Liver (tissue), 9 donors: ENCODE measurements around the gene ETS1. TPM values are rescaled to one million over a fixed set of nuclear protein-coding genes. Genes with fewer than 3 reads are reported as not detected.

Experiments used
- DNase-seq: peaks from one replicate; pipeline ENCODE4 v3.0.0-alpha.2; 2017; ENCODE audit warnings: low spot score
- H3K27ac ChIP-seq, 2 donors: one replicate each; pipeline ENCODE4 v1.7.0; 2013; ENCODE audit warnings: inconsistent platforms in 2 of 2, low read length in 2 of 2, control low read depth in 1 of 2, low read depth in 1 of 2, mild to moderate bottlenecking in 1 of 2
- H3K27me3 ChIP-seq, 4 donors: one replicate each; pipeline versions ENCODE4 v1.6.1 to v1.7.0; 2013; ENCODE audit warnings: low read length in 3 of 4, inconsistent platforms in 1 of 4, mild to moderate bottlenecking in 1 of 4, moderate library complexity in 1 of 4; ENCODE audit not compliant: control insufficient read depth in 4 of 4, insufficient read depth in 4 of 4
- H3K36me3 ChIP-seq, 4 donors: one replicate each; pipeline versions ENCODE4 v1.6.1 to v1.7.0; 2013; ENCODE audit warnings: low read length in 3 of 4, mild to moderate bottlenecking in 3 of 4, low read depth in 1 of 4, moderate library complexity in 1 of 4; ENCODE audit not compliant: control insufficient read depth in 4 of 4, insufficient read depth in 3 of 4
- H3K4me1 ChIP-seq, 4 donors: one replicate each; pipeline versions ENCODE4 v1.6.1 to v1.7.0; 2013; ENCODE audit warnings: low read length in 3 of 4, mild to moderate bottlenecking in 3 of 4, moderate library complexity in 1 of 4; ENCODE audit not compliant: control insufficient read depth in 4 of 4, insufficient read depth in 4 of 4
- H3K4me3 ChIP-seq, 3 donors: one replicate each; pipeline versions ENCODE4 v1.6.1 to v1.7.0; 2013; ENCODE audit warnings: low read length in 3 of 3, control low read depth in 1 of 3, low read depth in 1 of 3, mild to moderate bottlenecking in 1 of 3
- H3K9ac ChIP-seq, 2 donors: one replicate each; pipeline ENCODE4 v1.7.0; 2013; ENCODE audit warnings: low read length in 2 of 2, mild to moderate bottlenecking in 2 of 2, moderate library complexity in 2 of 2, control low read depth in 1 of 2, low read depth in 1 of 2
- H3K9me3 ChIP-seq, 4 donors: one replicate each; pipeline versions ENCODE4 v1.6.1 to v1.7.0; 2013; ENCODE audit warnings: low read length in 3 of 4; ENCODE audit not compliant: control insufficient read depth in 4 of 4
- ATF3 ChIP-seq: IDR thresholded peaks from 2 replicates; pipeline ENCODE4 v1.6.1; 2016; ENCODE audit warnings: antibody characterized with exemption
- CTCF ChIP-seq: fragments of 150-350 bp; IDR thresholded peaks from 2 replicates; pipeline ENCODE4 v1.5.1; 2017; ENCODE audit warnings: improper control_type of control experiment, low read depth, low read length; ENCODE audit not compliant: missing input control
- EGR1 ChIP-seq, 2 donors: IDR thresholded peaks; 2 replicates each; pipeline ENCODE4 v1.6.1; 2016 to 2018; ENCODE audit warnings: antibody characterized with exemption in 2 of 2, low read depth in 2 of 2
- GABPA ChIP-seq, 2 donors: IDR thresholded peaks in 1 of 2; conservative IDR thresholded peaks in 1 of 2; 2 replicates each; pipeline ENCODE4 v1.6.1; 2016; ENCODE audit warnings: antibody characterized with exemption in 2 of 2, mild to moderate bottlenecking in 1 of 2, moderate library complexity in 1 of 2
- HNF4A ChIP-seq, 2 donors: conservative IDR thresholded peaks; 2 replicates each; pipeline ENCODE4 v1.6.1; 2016; ENCODE audit warnings: antibody characterized with exemption in 2 of 2, mild to moderate bottlenecking in 2 of 2
- HNF4G ChIP-seq: IDR thresholded peaks from 2 replicates; pipeline ENCODE4 v1.6.1; 2016; ENCODE audit warnings: antibody characterized with exemption
- JUND ChIP-seq, 2 donors: IDR thresholded peaks; 2 replicates each; pipeline ENCODE4 v1.6.1; 2016; ENCODE audit warnings: antibody characterized with exemption in 2 of 2
- MAX ChIP-seq: IDR thresholded peaks from 2 replicates; pipeline ENCODE4 v1.6.1; 2016; ENCODE audit warnings: antibody characterized with exemption
- NR2F2 ChIP-seq: IDR thresholded peaks from 2 replicates; pipeline ENCODE4 v1.6.1; 2016; ENCODE audit warnings: antibody characterized with exemption
- RAD21 ChIP-seq, 2 donors: IDR thresholded peaks; 2 replicates each; pipeline ENCODE4 v1.6.1; 2016; ENCODE audit warnings: antibody characterized with exemption in 2 of 2, mild to moderate bottlenecking in 2 of 2
- REST ChIP-seq: IDR thresholded peaks from 2 replicates; pipeline ENCODE4 v1.6.1; 2016; ENCODE audit warnings: antibody characterized with exemption, mild to moderate bottlenecking
- RXRA ChIP-seq, 2 donors: IDR thresholded peaks; 2 replicates each; pipeline ENCODE4 v1.6.1; 2017 to 2018; ENCODE audit warnings: antibody characterized with exemption in 2 of 2, mild to moderate bottlenecking in 1 of 2
- SP1 ChIP-seq: IDR thresholded peaks from 2 replicates; pipeline ENCODE4 v1.6.1; 2018; ENCODE audit warnings: antibody characterized with exemption, mild to moderate bottlenecking
- TAF1 ChIP-seq: conservative IDR thresholded peaks from 2 replicates; pipeline ENCODE4 v1.6.1; 2016; ENCODE audit warnings: antibody characterized with exemption, mild to moderate bottlenecking
- YY1 ChIP-seq: IDR thresholded peaks from 2 replicates; pipeline ENCODE4 v1.6.1; 2016; ENCODE audit warnings: antibody characterized with exemption, mild to moderate bottlenecking
- ZBTB33 ChIP-seq: IDR thresholded peaks from 2 replicates; pipeline ENCODE4 v1.6.1; 2016; ENCODE audit warnings: antibody characterized with exemption
- WGBS: extraction: QIAGEN DNeasy Blood & Tissue Kit; methylation state at CpG from one replicate; pipeline ENCODE4 v1.1.7; 2013; 5-methylcytosine and 5-hydroxymethylcytosine counted together
- polyA plus RNA-seq, 2 donors: library from polyadenylated mRNA; stranded (reverse) in 1 of 2; unstranded in 1 of 2; fragments of 200-250 nt in 1 of 2; fragments of >200 nt in 1 of 2; fragmentation: Nextera tagmentation in 1 of 2; extraction: Ambion mirVana in 1 of 2; gene quantifications; one replicate each; pipeline versions ENCODE4 v1.2.1 to v1.2.3, GENCODE V29; 2013 to 2015
- total RNA-seq, 2 donors: library from RNA; depleted of rRNA; stranded (reverse); fragments of >200 nt; gene quantifications; one replicate each; pipeline ENCODE4 v1.2.3, GENCODE V29; 2014
- donor health status: healthy.
- donor health status: healthy.
- donor health status: healthy.
- donor health status: healthy.
- donor health status: healthy.

ETS1 gene
- total and polyA plus RNA-seq, 4 donors = 4.8 to 30.0 (median 20.3) TPM

GRCh38 chr11:128576555-128576954, 10.8 kb downstream of the ETS1 start:
- TF ChIP-seq RXRA (IDR thresholded peaks at IDR 0.05) (no peak), JUND (IDR thresholded peaks at IDR 0.05) (no peak), EGR1 (IDR thresholded peaks at IDR 0.05; ENCODE audit: low read depth in 2 of 2) (no peak), ZBTB33 (no peak), CTCF (no peak), SP1 (no peak), RAD21 (IDR thresholded peaks at IDR 0.05) (no peak), TAF1 (no peak), YY1 (no peak), ATF3 (no peak), REST (no peak), HNF4G (no peak), GABPA (IDR thresholded peaks at IDR 0.05 in 1 of 2, conservative IDR thresholded peaks at IDR 0.05 in 1 of 2) (no peak), HNF4A (conservative IDR thresholded peaks at IDR 0.05) (no peak), MAX (no peak)
- WGBS = 42% methylated on average over 8 of the region's 8 CpGs

GRCh38 chr11:128575961-128576350, 11.4 kb downstream of the ETS1 start:
- Histone ChIP-seq H3K27me3 (peaks cover 0 to 5% (median 0%) of the 10 kb centered on the region in 4 donors), H3K36me3 (no peaks in the 10 kb centered on the region), H3K4me3 (no peak overlapping the region), H3K9me3 (no peaks in the 10 kb centered on the region), H3K27ac (peak overlapping the region; percentile 58 to 69), H3K9ac (no peak overlapping the region), H3K4me1 (peaks cover 0 to 3% (median 0%) of the 10 kb centered on the region in 4 donors)
- no peak for DNase-seq
- peak; percentile 76 for TF ChIP-seq NR2F2
- no peak for TF ChIP-seq ZBTB33
- TF ChIP-seq REST = no peak
- 50% methylated on average over 4 of the region's 4 CpGs for WGBS

More at GRCh38 chr11:128576555-128576954, 10.8 kb downstream of the ETS1 start:
- H3K9me3 ChIP-seq = no peaks in the 10 kb centered on the region
- H3K9ac ChIP-seq = no peak overlapping the region
- H3K27ac ChIP-seq = peak overlapping the region; percentile 63 to 69
- H3K4me1 ChIP-seq = peaks cover 0 to 3% (median 0%) of the 10 kb centered on the region in 4 donors
- H3K27me3 ChIP-seq = peaks cover 0 to 5% (median 0%) of the 10 kb centered on the region in 4 donors
- H3K36me3 ChIP-seq = no peaks in the 10 kb centered on the region
- H3K4me3 ChIP-seq = no peak overlapping the region
- no peak for DNase-seq
